PFSK-1 (cell line): ENCODE results near the gene CUBN.

Source experiments
- FOXP2 ChIP-seq: optimal IDR thresholded peaks from 2 replicates; pipeline ENCODE3; 2011; ENCODE audit warnings: borderline replicate concordance, control low read depth, inconsistent platforms; ENCODE audit not compliant: insufficient read depth; ENCODE audit errors: extremely low read length, extremely low read depth
- POLR2AphosphoS5 ChIP-seq: IDR thresholded peaks from 2 replicates; pipeline ENCODE4 v1.6.1; 2012; ENCODE audit warnings: low read depth, mild to moderate bottlenecking, control low read depth, low read length, moderate library complexity
- REST ChIP-seq, 2 experiments: IDR thresholded peaks; 2 replicates each; pipeline versions ENCODE4 v1.6.1 to v1.8.0; 2011 to 2012; ENCODE audit warnings: low read depth in 2 of 2, low read length in 2 of 2, control low read depth in 1 of 2, inconsistent platforms in 1 of 2, mild to moderate bottlenecking in 1 of 2, moderate library complexity in 1 of 2; ENCODE audit not compliant: insufficient read depth in 1 of 2
- SIN3A ChIP-seq: IDR thresholded peaks from 2 replicates; pipeline ENCODE4 v1.6.1; 2012; ENCODE audit warnings: mild to moderate bottlenecking, low read length, moderate library complexity, borderline replicate concordance; ENCODE audit not compliant: insufficient read depth
- TAF1 ChIP-seq: IDR thresholded peaks from 2 replicates; pipeline ENCODE4 v1.6.1; 2012; ENCODE audit warnings: low read length, control low read depth, borderline replicate concordance; ENCODE audit not compliant: insufficient read depth

DNA sequence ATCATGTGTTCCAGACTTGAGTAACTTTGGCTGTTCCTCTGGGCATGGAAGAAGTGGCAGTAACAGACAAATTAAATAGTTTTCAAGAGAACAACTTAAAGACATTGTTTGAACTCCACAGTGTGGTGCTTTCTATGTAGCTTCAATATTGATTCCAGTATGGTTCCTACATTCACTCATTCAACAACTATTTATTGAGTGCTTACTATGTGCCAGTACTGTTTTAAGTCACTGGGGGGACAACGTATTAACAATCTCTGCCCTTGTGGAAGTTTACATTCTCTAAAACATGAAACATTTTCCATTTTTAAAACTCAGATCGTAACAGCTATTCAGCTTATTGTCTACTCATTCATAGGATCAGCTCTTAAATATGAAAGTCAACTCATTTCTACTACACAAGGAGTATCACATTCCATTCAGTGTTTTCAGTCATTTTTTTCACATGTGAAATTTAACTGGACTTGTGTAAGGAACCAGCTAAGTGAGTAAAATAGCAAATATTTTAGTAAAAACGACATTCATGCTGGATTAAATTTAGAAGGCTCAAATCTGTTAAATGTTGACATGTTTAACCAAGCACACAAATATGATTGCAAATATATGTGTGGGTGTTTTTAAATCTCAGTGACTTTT lies 13.6 kb upstream of the CUBN start:
- TF ChIP-seq REST (IDR thresholded peaks at IDR 0.05; ENCODE audit: insufficient read depth in 1 of 2, low read depth in 2 of 2, low read length in 2 of 2) (no peak), POLR2AphosphoS5 (no peak), TAF1 (no peak), SIN3A (no peak), FOXP2 (no peak)
